CD4-positive, alpha-beta T cell (primary cell): ENCODE measurements around the gene ZFHX2. TPM values are rescaled to one million over a fixed set of nuclear protein-coding genes. Genes with fewer than 3 reads are reported as not detected.
"Not testable (repeated sequence)": the region's sequence is repeated elsewhere in the genome, so short reads cannot be mapped to it uniquely, and the experiment has no call there.

ENCODE experiments used
- ATAC-seq: fragments of 200-7000 bp; cut with Tn5 transposase; one replicate; pipeline ENCODE4 v1.10.0; 2022; ENCODE audit warnings: mild to moderate bottlenecking; ENCODE audit not compliant: poor library complexity
- CTCF ChIA-PET: fragments of 350-600 bp; sonication (Branson Sonifier 250); formaldehyde crosslinking; loops from one replicate; lab custom pipeline; 2021; ENCODE audit warnings: antibody characterized with exemption, inconsistent platforms; lab: Charles Lee
- POLR2A ChIA-PET: fragments of 350-600 bp; sonication (Branson Sonifier 250); formaldehyde crosslinking; loops from one replicate; lab custom pipeline; 2021; ENCODE audit warnings: antibody characterized with exemption, inconsistent platforms; lab: Charles Lee
- DNase-seq, 14 experiments: peaks; one replicate each; pipeline ENCODE4 v3.0.0-alpha.2; 2013 to 2020; ENCODE audit warnings: mixed read lengths in 2 of 14
- H3K27ac ChIP-seq, 2 donors: one replicate each; pipeline versions ENCODE4 v1.5.1 to v1.7.0; 2013; ENCODE audit warnings: low read length in 2 of 2, low read depth in 1 of 2, mild to moderate bottlenecking in 1 of 2
- H3K27me3 ChIP-seq, 2 experiments: 1 replicate in 1 of 2; 2 replicates in 1 of 2; pipeline versions ENCODE4 v1.6.1 to v1.7.0; 2013; ENCODE audit warnings: low read length in 2 of 2, control low read depth in 1 of 2, mild to moderate bottlenecking in 1 of 2, moderate library complexity in 1 of 2; ENCODE audit not compliant: insufficient read depth in 2 of 2, control insufficient read depth in 1 of 2
- H3K36me3 ChIP-seq: one replicate; pipeline ENCODE4 v1.6.1; 2013; ENCODE audit warnings: low read length, control low read depth; ENCODE audit not compliant: insufficient read depth
- H3K4me1 ChIP-seq: one replicate; pipeline ENCODE4 v1.6.1; 2013; ENCODE audit warnings: low read length, control low read depth; ENCODE audit not compliant: insufficient read depth
- H3K4me3 ChIP-seq: one replicate; pipeline ENCODE4 v1.5.1; 2013; ENCODE audit warnings: mild to moderate bottlenecking, low read length, moderate library complexity
- H3K9me3 ChIP-seq, 2 experiments: 1 replicate in 1 of 2; 2 replicates in 1 of 2; pipeline versions ENCODE4 v1.6.1 to v1.7.0; 2013; ENCODE audit warnings: low read length in 2 of 2, mild to moderate bottlenecking in 2 of 2, control low read depth in 1 of 2, moderate library complexity in 1 of 2; ENCODE audit not compliant: control insufficient read depth in 1 of 2, insufficient read depth in 1 of 2
- H3K27ac Mint-ChIP-seq: one replicate; pipeline ENCODE4 v1.8.0; 2020; ENCODE audit warnings: mixed read lengths
- H3K27me3 Mint-ChIP-seq: one replicate; pipeline ENCODE4 v1.8.0; 2021; ENCODE audit warnings: mixed read lengths
- H3K36me3 Mint-ChIP-seq: one replicate; pipeline ENCODE4 v1.8.0; 2021; ENCODE audit warnings: low read depth, mixed read lengths
- H3K4me1 Mint-ChIP-seq: one replicate; pipeline ENCODE4 v1.8.0; 2021; ENCODE audit warnings: low read depth, mixed read lengths
- H3K4me3 Mint-ChIP-seq: one replicate; pipeline ENCODE4 v1.8.0; 2020; ENCODE audit warnings: mild to moderate bottlenecking, mixed read lengths
- H3K9me3 Mint-ChIP-seq: one replicate; pipeline ENCODE4 v1.8.0; 2020; ENCODE audit warnings: mixed read lengths
- intact Hi-C, 2 experiments: fragments of 100-400 bp; cut with DNase I in 1 of 2; cut with micrococcal nuclease in 1 of 2; formaldehyde crosslinking; loops; one replicate each; pipeline versions ENCODE4 v1.15.1 to v1.9.0; 2023 to 2025; cut with DNase I, micrococcal nuclease
- total RNA-seq, 174 experiments: library from RNA in 2 of 174; stranded (reverse) in 2 of 174; gene quantifications; one replicate each; pipeline ENCODE4 v1.2.3 and lab custom pipeline; 2021 to 2026
- TF ChIP-seq, protein P1 (sequence below): fragments of 200-600 bp; IDR thresholded peaks from one replicate; pipeline ENCODE4 v1.8.0; 2022; ENCODE audit warnings: antibody characterized with exemption, mild to moderate bottlenecking

ZFHX2 gene
- total RNA-seq, 2 experiments from 2014 or later: 0.19 to 0.22 TPM

DNA sequence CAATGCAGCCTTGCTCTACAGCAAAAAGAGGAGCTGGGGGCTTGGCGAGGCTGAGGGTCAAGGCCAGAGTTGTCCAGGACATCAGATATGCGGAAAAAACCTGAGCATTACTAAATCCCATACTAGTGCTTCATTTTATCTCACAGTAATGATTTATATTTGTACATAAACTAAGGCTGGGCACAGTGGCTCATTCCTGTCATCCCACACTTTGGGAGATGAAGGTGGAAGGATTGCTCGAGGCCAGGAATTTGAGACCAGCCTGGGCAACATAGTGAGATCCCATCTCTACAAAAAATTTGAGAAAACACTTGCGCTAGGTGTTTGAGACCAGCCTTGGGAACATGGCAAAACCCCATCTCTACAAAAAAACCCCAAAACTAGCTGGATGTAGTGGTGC, 38.6 kb upstream of the ZFHX2 start:
- DNase-seq (no peak), ATAC-seq (no peak)
- no peaks in the 10 kb centered on the region for H3K36me3 Mint-ChIP-seq
- H3K27ac Mint-ChIP-seq: no peak overlapping the region
- Histone ChIP-seq H3K36me3 (no peaks in the 10 kb centered on the region), H3K4me1 (peaks cover 11% of the 10 kb centered on the region), H3K9me3 (no peaks in the 10 kb centered on the region), H3K4me3 (no peak overlapping the region), H3K27ac (no peak overlapping the region), H3K27me3 (no peaks in the 10 kb centered on the region)
- H3K9me3 Mint-ChIP-seq: no peaks in the 10 kb centered on the region
- TF ChIP-seq, protein P1, sequence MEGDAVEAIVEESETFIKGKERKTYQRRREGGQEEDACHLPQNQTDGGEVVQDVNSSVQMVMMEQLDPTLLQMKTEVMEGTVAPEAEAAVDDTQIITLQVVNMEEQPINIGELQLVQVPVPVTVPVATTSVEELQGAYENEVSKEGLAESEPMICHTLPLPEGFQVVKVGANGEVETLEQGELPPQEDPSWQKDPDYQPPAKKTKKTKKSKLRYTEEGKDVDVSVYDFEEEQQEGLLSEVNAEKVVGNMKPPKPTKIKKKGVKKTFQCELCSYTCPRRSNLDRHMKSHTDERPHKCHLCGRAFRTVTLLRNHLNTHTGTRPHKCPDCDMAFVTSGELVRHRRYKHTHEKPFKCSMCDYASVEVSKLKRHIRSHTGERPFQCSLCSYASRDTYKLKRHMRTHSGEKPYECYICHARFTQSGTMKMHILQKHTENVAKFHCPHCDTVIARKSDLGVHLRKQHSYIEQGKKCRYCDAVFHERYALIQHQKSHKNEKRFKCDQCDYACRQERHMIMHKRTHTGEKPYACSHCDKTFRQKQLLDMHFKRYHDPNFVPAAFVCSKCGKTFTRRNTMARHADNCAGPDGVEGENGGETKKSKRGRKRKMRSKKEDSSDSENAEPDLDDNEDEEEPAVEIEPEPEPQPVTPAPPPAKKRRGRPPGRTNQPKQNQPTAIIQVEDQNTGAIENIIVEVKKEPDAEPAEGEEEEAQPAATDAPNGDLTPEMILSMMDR: no peak
- H3K4me1 Mint-ChIP-seq: peaks cover 12% of the 10 kb centered on the region
- intact Hi-C loops: no loop called here
- no peak overlapping the region for H3K4me3 Mint-ChIP-seq
- peaks cover 25% of the 10 kb centered on the region for H3K27me3 Mint-ChIP-seq
- POLR2A ChIA-PET: no interaction called here
- CTCF ChIA-PET: interaction anchor here (1.6 kb wide), 1 partner anchor 30 kb away, joined by 3 read pairs; no protein-coding TSS in a partner anchor

- Mint-ChIP-seq H3K4me1 (peaks cover 12% of the 10 kb centered on the region), H3K9me3 (no peaks in the 10 kb centered on the region), H3K36me3 (no peaks in the 10 kb centered on the region), H3K4me3 (no peak overlapping the region), H3K27me3 (peaks cover 26% of the 10 kb centered on the region), H3K27ac (no peak overlapping the region)
- CTCF ChIA-PET: interaction anchor here (0.8 to 1.7 kb wide), 8 partner anchors 11 to 751 kb away, joined by 3 to 6 read pairs (median 4); partner anchors contain the start of gene RIPK3
- no peak overlapping the region for H3K4me3 ChIP-seq
- no peak for DNase-seq
- H3K9me3 ChIP-seq: no peaks in the 10 kb centered on the region
- POLR2A ChIA-PET: interaction anchor here (1.1 to 1.6 kb wide), 4 partner anchors 21 to 344 kb away, joined by 3 to 9 read pairs (median 4); no protein-coding TSS in a partner anchor
- TF ChIP-seq, protein P1: no peak
- no peaks in the 10 kb centered on the region for H3K36me3 ChIP-seq
- intact Hi-C loops: loop anchor here (1.0 to 5.0 kb wide), 3 partner anchors 43 to 340 kb away; no protein-coding TSS in a partner anchor
- ATAC-seq: no peak
- peaks cover 11% of the 10 kb centered on the region for H3K4me1 ChIP-seq
- no peak overlapping the region for H3K27ac ChIP-seq
- H3K27me3 ChIP-seq: no peaks in the 10 kb centered on the region
These were observed 38.0 kb upstream of the ZFHX2 start for GRCh38 chr14:23589606-23590005.

- peak; percentile 99 for ATAC-seq
- peaks cover 31% of the 10 kb centered on the region for H3K27me3 Mint-ChIP-seq
- H3K27ac ChIP-seq: no peak overlapping the region
- POLR2A ChIA-PET: interaction anchor here (0.6 to 1.6 kb wide), 5 partner anchors 22 to 344 kb away, joined by 3 to 9 read pairs (median 3); no protein-coding TSS in a partner anchor
- H3K36me3 ChIP-seq: no peaks in the 10 kb centered on the region
- H3K4me3 Mint-ChIP-seq: no peak overlapping the region
- H3K4me1 Mint-ChIP-seq: peaks cover 12% of the 10 kb centered on the region
- no peaks in the 10 kb centered on the region for H3K9me3 ChIP-seq
- H3K36me3 Mint-ChIP-seq: no peaks in the 10 kb centered on the region
- H3K4me1 ChIP-seq: peaks cover 11% of the 10 kb centered on the region
- peak; percentile 71 to 91 (median 74) for DNase-seq
- no peaks in the 10 kb centered on the region for H3K27me3 ChIP-seq
- no peak overlapping the region for H3K27ac Mint-ChIP-seq
- CTCF ChIA-PET: interaction anchor here (0.6 to 1.7 kb wide), 12 partner anchors 11 to 751 kb away, joined by 3 to 7 read pairs (median 4); partner anchors contain the start of genes IRF9 and RIPK3
- TF ChIP-seq, protein P1: peak; percentile 87
- no peak overlapping the region for H3K4me3 ChIP-seq
- H3K9me3 Mint-ChIP-seq: no peaks in the 10 kb centered on the region
- intact Hi-C loops: loop anchor here (1.0 to 5.0 kb wide), 3 partner anchors 43 to 340 kb away; no protein-coding TSS in a partner anchor
These were observed 37.5 kb upstream of the ZFHX2 start for GRCh38 chr14:23588884-23589598.

GRCh38 chr14:23584527-23585203, 33.1 kb upstream of the ZFHX2 start:
- intact Hi-C loops: loop anchor here in 1 of 2 experiments (5.0 kb wide), 1 partner anchor 48 kb away; no protein-coding TSS in a partner anchor
- Mint-ChIP-seq H3K27me3 (peaks cover 58% of the 10 kb centered on the region), H3K4me1 (peaks cover 12% of the 10 kb centered on the region)
- H3K9me3 Mint-ChIP-seq, H3K4me3 ChIP-seq, H3K27ac ChIP-seq, ATAC-seq, H3K36me3 ChIP-seq, H3K4me3 Mint-ChIP-seq, POLR2A ChIA-PET, H3K36me3 Mint-ChIP-seq, H3K27ac Mint-ChIP-seq, CTCF ChIA-PET, DNase-seq, H3K4me1 ChIP-seq, H3K9me3 ChIP-seq: not testable (repeated sequence)
- peaks cover 2 to 10% of the 10 kb centered on the region in 2 experiments for H3K27me3 ChIP-seq
